Trophoblast cell (in vitro differentiated cells and primary cell): Measurements from ENCODE around the gene PPDPF.

Source experiments
- DNase-seq, 2 donors: peaks; one replicate each; pipeline ENCODE4 v3.0.0-alpha.2; 2016
- H2AFZ ChIP-seq: 2 replicates; pipeline ENCODE4 v1.6.1; 2013; ENCODE audit warnings: low read length, moderate library complexity, mild to moderate bottlenecking; ENCODE audit not compliant: insufficient read depth, poor library complexity
- H2AK5ac ChIP-seq: 2 replicates; pipeline ENCODE4 v1.6.1; 2013; ENCODE audit warnings: mild to moderate bottlenecking, low read length
- H2BK120ac ChIP-seq: 2 replicates; pipeline ENCODE4 v1.6.1; 2013; ENCODE audit warnings: low read length, mild to moderate bottlenecking, moderate library complexity; ENCODE audit not compliant: insufficient read depth, poor library complexity
- H2BK12ac ChIP-seq: 2 replicates; pipeline ENCODE4 v1.6.1; 2013; ENCODE audit warnings: mild to moderate bottlenecking, low read length, moderate library complexity
- H2BK5ac ChIP-seq: 2 replicates; pipeline ENCODE4 v1.6.1; 2013; ENCODE audit warnings: low read length, low read depth, moderate library complexity, mild to moderate bottlenecking; ENCODE audit not compliant: poor library complexity
- H3K14ac ChIP-seq: 2 replicates; pipeline ENCODE4 v1.6.1; 2013; ENCODE audit warnings: mild to moderate bottlenecking, low read length
- H3K18ac ChIP-seq: 2 replicates; pipeline ENCODE4 v1.6.1; 2013; ENCODE audit warnings: mild to moderate bottlenecking, low read length
- H3K23ac ChIP-seq: 2 replicates; pipeline ENCODE4 v1.6.1; 2013; ENCODE audit warnings: low read length
- H3K27ac ChIP-seq: 2 replicates; pipeline ENCODE4 v1.5.1; 2013; ENCODE audit warnings: low read depth, mild to moderate bottlenecking, inconsistent platforms, low read length, moderate library complexity
- H3K27me3 ChIP-seq: 2 replicates; pipeline ENCODE4 v1.6.1; 2013; ENCODE audit warnings: inconsistent platforms, mild to moderate bottlenecking, low read length, moderate library complexity; ENCODE audit not compliant: insufficient read depth
- H3K36me3 ChIP-seq, 2 experiments: 1 replicate in 1 of 2; 2 replicates in 1 of 2; pipeline ENCODE4 v1.6.1; 2013; ENCODE audit warnings: low read length in 2 of 2, mild to moderate bottlenecking in 2 of 2, moderate library complexity in 1 of 2; ENCODE audit not compliant: insufficient read depth in 2 of 2, control insufficient read depth in 1 of 2
- H3K4ac ChIP-seq: 2 replicates; pipeline ENCODE4 v1.6.1; 2013; ENCODE audit warnings: low read depth, mild to moderate bottlenecking, low read length, moderate library complexity
- H3K4me1 ChIP-seq, 2 experiments: 1 replicate in 1 of 2; 2 replicates in 1 of 2; pipeline ENCODE4 v1.6.1; 2013; ENCODE audit warnings: low read length in 2 of 2, mild to moderate bottlenecking in 2 of 2, moderate library complexity in 1 of 2; ENCODE audit not compliant: insufficient read depth in 2 of 2, control insufficient read depth in 1 of 2
- H3K4me2 ChIP-seq: 2 replicates; pipeline ENCODE4 v1.6.1; 2013; ENCODE audit warnings: inconsistent platforms, mild to moderate bottlenecking, low read length, moderate library complexity
- H3K4me3 ChIP-seq: 2 replicates; pipeline ENCODE4 v1.5.1; 2013; ENCODE audit warnings: mild to moderate bottlenecking, low read depth, low read length, inconsistent platforms
- H3K79me1 ChIP-seq: one replicate; pipeline ENCODE4 v1.6.1; 2013; ENCODE audit warnings: low read length
- H3K79me2 ChIP-seq: 2 replicates; pipeline ENCODE4 v1.6.1; 2013; ENCODE audit warnings: low read length, mild to moderate bottlenecking; ENCODE audit not compliant: control insufficient read depth, insufficient read depth, poor library complexity
- H3K9ac ChIP-seq: 2 replicates; pipeline ENCODE4 v1.6.1; 2013; ENCODE audit warnings: mild to moderate bottlenecking, low read length
- H3K9me3 ChIP-seq: 2 replicates; pipeline ENCODE4 v1.6.1; 2013; ENCODE audit warnings: low read depth, mild to moderate bottlenecking, control low read depth, inconsistent platforms, low read length; ENCODE audit not compliant: insufficient read depth
- H4K12ac ChIP-seq: 2 replicates; pipeline ENCODE4 v1.6.1; 2013; ENCODE audit warnings: low read depth, mild to moderate bottlenecking, low read length, moderate library complexity
- H4K8ac ChIP-seq: 2 replicates; pipeline ENCODE4 v1.6.1; 2013; ENCODE audit warnings: low read depth, mild to moderate bottlenecking, low read length, moderate library complexity
- H4K91ac ChIP-seq: one replicate; pipeline ENCODE4 v1.6.1; 2013; ENCODE audit warnings: low read depth, mild to moderate bottlenecking, low read length, moderate library complexity
- WGBS: extraction: QIAGEN DNeasy Blood & Tissue Kit; methylation state at CpG from one replicate; pipeline ENCODE4 v1.1.7; 2013; ENCODE audit warnings: missing lambda C conversion rate; ENCODE audit not compliant: insufficient read length, insufficient coverage; ENCODE audit errors: extremely low coverage; 5-methylcytosine and 5-hydroxymethylcytosine counted together

PPDPF gene

GRCh38 chr20:63560856-63561609 lies 40.5 kb downstream of the PPDPF start:
- H2AK5ac ChIP-seq = no peak overlapping the region
- peaks cover 4% of the 10 kb centered on the region for H3K9me3 ChIP-seq
- H3K23ac ChIP-seq = no peak overlapping the region
- no peak overlapping the region for H3K4me3 ChIP-seq
- no peak overlapping the region for H3K18ac ChIP-seq
- no CpG with 5 or more reads among the region's 26 CpGs for WGBS
- H2BK12ac ChIP-seq = no peak overlapping the region
- H2BK5ac ChIP-seq = no peak overlapping the region
- peaks cover 33 to 45% of the 10 kb centered on the region in 2 experiments for H3K36me3 ChIP-seq
- H3K27me3 ChIP-seq = no peaks in the 10 kb centered on the region
- no peak overlapping the region for H3K4ac ChIP-seq
- H3K79me2 ChIP-seq = no peaks in the 10 kb centered on the region
- DNase-seq = no peak
- no peak overlapping the region for H4K91ac ChIP-seq
- no peak overlapping the region for H2BK120ac ChIP-seq
- H2AFZ ChIP-seq = no peak overlapping the region
- no peak overlapping the region for H4K8ac ChIP-seq
- H3K9ac ChIP-seq = no peak overlapping the region
- no peak overlapping the region for H3K14ac ChIP-seq
- H3K79me1 ChIP-seq = no peaks in the 10 kb centered on the region
- no peaks in the 10 kb centered on the region for H3K4me1 ChIP-seq
- no peak overlapping the region for H3K27ac ChIP-seq
- H3K4me2 ChIP-seq = no peak overlapping the region
- H4K12ac ChIP-seq = no peak overlapping the region

DNA sequence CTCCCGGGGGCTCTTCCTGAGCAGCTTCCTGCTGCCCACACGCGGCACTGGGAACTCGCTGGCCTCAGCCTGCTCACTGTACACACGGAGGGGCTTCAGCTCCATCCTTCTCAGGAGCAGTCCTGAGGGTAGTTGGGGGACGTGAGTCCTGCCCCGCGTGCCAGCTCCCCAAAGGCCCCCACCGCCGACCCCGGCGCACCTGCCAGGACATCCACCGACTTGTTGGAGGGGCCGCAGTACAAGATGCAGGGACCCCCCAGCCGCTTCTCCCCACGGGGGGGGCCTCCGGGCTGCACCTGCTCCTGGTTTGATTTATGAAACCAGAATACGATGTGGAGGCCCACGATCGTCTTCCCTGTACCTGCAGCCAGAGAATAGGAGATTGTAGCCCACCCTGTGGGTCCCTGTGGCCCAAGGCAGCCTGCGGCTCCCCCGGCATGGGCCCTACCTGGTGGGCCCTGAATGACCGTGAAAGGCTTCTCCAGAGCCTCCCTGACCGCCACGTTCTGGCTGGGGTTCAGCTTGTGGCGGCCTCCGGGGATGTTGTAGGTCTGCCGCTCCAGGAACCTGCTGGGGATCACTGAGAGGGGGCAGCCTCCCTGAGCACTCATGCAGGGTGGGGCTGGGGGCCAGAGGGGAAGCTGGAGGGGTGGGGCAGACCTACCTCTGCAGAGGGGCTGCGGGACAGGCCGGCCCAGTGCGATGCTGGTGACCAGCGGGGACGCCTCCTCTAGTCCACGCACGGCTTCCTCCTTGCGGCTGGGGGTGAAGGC lies 41.2 kb downstream of the PPDPF start:
- no peak overlapping the region for H4K91ac ChIP-seq
- no peak overlapping the region for H2AK5ac ChIP-seq
- peaks cover 34 to 47% of the 10 kb centered on the region in 2 experiments for H3K36me3 ChIP-seq
- H3K79me2 ChIP-seq = no peaks in the 10 kb centered on the region
- no peak overlapping the region for H3K4me2 ChIP-seq
- no peak overlapping the region for H2AFZ ChIP-seq
- no peak overlapping the region for H3K9ac ChIP-seq
- no peak overlapping the region for H3K4ac ChIP-seq
- no peaks in the 10 kb centered on the region for H3K27me3 ChIP-seq
- no peak overlapping the region for H3K23ac ChIP-seq
- H2BK12ac ChIP-seq = no peak overlapping the region
- no peak overlapping the region for H2BK5ac ChIP-seq
- H4K12ac ChIP-seq = no peak overlapping the region
- H3K18ac ChIP-seq = no peak overlapping the region
- H3K27ac ChIP-seq = no peak overlapping the region
- no peak for DNase-seq
- peaks cover 4% of the 10 kb centered on the region for H3K9me3 ChIP-seq
- H3K4me1 ChIP-seq = no peaks in the 10 kb centered on the region
- no peak overlapping the region for H3K14ac ChIP-seq
- no CpG with 5 or more reads among the region's 36 CpGs for WGBS
- H2BK120ac ChIP-seq = no peak overlapping the region
- no peaks in the 10 kb centered on the region for H3K79me1 ChIP-seq
- no peak overlapping the region for H4K8ac ChIP-seq
- no peak overlapping the region for H3K4me3 ChIP-seq

DNA sequence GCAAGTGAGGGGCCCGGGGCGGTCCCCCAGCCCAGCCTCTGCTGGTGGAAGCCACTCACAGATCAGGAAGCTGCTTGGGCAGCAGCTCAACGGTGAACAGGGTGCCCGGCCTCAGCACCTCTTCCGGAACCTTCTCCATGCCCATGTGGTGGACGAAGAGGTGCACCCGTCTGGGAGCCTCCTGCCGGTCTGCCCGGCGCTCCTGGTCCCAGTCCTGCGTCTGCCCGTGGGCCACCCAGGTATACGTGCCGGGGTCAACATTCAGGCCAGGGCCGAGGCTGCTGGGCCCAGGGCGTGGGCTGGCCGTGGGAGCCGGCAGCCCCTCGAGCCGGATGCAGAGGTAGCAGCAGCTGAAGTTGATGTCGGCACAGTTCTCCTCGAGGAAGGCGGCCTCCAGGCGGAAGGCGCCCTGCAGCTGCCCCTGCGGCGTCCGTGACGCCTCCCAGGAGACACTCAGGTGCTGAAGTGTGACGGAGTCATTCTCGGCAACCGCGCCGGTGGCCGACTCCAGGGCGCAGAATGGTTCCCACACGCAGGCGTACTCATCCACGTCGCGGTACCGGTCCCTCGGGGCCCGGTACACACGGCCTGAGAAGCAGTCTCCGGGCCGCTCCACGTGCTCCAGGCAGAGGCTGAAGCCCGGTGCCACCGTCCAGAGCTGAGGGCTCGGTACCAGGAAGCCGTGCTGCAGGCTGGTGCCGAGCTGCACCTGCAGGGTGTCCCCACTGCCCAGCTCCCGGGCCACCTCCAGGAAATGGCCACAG lies 42.1 kb downstream of the PPDPF start:
- no peak overlapping the region for H2BK12ac ChIP-seq
- no peak overlapping the region for H4K91ac ChIP-seq
- no peak for DNase-seq
- H4K8ac ChIP-seq = no peak overlapping the region
- H3K4me2 ChIP-seq = no peak overlapping the region
- H3K4ac ChIP-seq = no peak overlapping the region
- no peaks in the 10 kb centered on the region for H3K79me1 ChIP-seq
- H3K4me3 ChIP-seq = no peak overlapping the region
- H2BK120ac ChIP-seq = no peak overlapping the region
- H3K23ac ChIP-seq = no peak overlapping the region
- H2AK5ac ChIP-seq = no peak overlapping the region
- no peak overlapping the region for H2BK5ac ChIP-seq
- H3K79me2 ChIP-seq = no peaks in the 10 kb centered on the region
- H2AFZ ChIP-seq = no peak overlapping the region
- H3K27ac ChIP-seq = no peak overlapping the region
- H3K4me1 ChIP-seq = no peaks in the 10 kb centered on the region
- H3K36me3 ChIP-seq = peaks cover 34 to 50% of the 10 kb centered on the region in 2 experiments
- no peak overlapping the region for H4K12ac ChIP-seq
- WGBS = no CpG with 5 or more reads among the region's 54 CpGs
- H3K14ac ChIP-seq = no peak overlapping the region
- peaks cover 6% of the 10 kb centered on the region for H3K9me3 ChIP-seq
- H3K18ac ChIP-seq = no peak overlapping the region
- H3K9ac ChIP-seq = no peak overlapping the region
- no peaks in the 10 kb centered on the region for H3K27me3 ChIP-seq

DNA sequence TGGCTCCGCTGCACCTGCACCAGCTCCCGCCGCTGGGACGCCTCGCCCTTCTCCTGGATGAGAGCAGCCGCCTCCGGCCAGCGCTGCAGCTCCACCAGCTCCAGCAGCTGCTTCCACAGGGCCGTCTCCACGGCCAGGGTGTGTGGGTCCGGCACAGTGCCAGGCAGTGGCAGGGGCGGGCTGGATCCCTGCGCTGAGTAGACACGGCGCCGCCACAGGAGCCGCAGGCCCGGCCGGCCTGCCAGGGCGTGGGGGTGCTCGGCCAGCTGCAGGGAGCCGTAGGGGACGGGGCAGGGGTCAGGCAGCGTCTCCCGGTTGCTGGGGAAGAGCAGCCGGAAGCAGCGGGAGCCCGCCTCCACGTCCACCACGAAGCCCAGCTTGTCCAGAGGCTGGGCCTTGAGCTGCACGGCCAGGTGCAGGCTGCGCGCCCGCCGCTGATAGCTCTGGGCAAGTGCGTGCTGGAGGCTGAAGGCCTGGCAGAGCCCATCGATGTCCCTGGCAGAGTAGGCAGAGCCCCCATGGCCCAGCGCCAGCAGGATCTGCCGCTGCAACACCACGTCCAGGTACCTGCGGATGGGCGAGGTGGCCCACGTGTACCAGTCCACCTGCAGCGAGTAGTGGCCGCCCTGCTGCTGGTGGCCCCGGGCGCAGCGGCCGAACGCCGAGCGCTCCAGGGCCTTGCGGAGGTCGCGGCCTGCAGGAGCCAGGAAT lies 42.8 kb downstream of the PPDPF start:
- Histone ChIP-seq H3K4me2 (no peak overlapping the region), H3K79me1 (no peaks in the 10 kb centered on the region), H4K12ac (no peak overlapping the region), H3K23ac (no peak overlapping the region), H3K9me3 (peaks cover 6% of the 10 kb centered on the region), H2AFZ (no peak overlapping the region), H3K4me3 (no peak overlapping the region), H3K79me2 (no peaks in the 10 kb centered on the region), H4K91ac (no peak overlapping the region), H2BK12ac (no peak overlapping the region), H3K27me3 (no peaks in the 10 kb centered on the region), H4K8ac (no peak overlapping the region), H2AK5ac (no peak overlapping the region), H3K18ac (no peak overlapping the region), H3K36me3 (peaks cover 34 to 53% of the 10 kb centered on the region in 2 experiments), H2BK120ac (no peak overlapping the region), H3K14ac (no peak overlapping the region), H3K4me1 (no peaks in the 10 kb centered on the region), H3K4ac (no peak overlapping the region), H3K9ac (no peak overlapping the region), H2BK5ac (no peak overlapping the region), H3K27ac (no peak overlapping the region)
- WGBS = no CpG with 5 or more reads among the region's 55 CpGs
- no peak for DNase-seq
